Liver (tissue), 9 donors: ENCODE measurements around the gene SPEF1. TPM values are rescaled to one million over a fixed set of nuclear protein-coding genes. Genes with fewer than 3 reads are reported as not detected.

Experiments used
- DNase-seq: peaks from one replicate; pipeline ENCODE4 v3.0.0-alpha.2; 2017; ENCODE audit warnings: low spot score
- H3K27ac ChIP-seq, 2 donors: one replicate each; pipeline ENCODE4 v1.7.0; 2013; ENCODE audit warnings: inconsistent platforms in 2 of 2, low read length in 2 of 2, control low read depth in 1 of 2, low read depth in 1 of 2, mild to moderate bottlenecking in 1 of 2
- H3K27me3 ChIP-seq, 4 donors: one replicate each; pipeline versions ENCODE4 v1.6.1 to v1.7.0; 2013; ENCODE audit warnings: low read length in 3 of 4, inconsistent platforms in 1 of 4, mild to moderate bottlenecking in 1 of 4, moderate library complexity in 1 of 4; ENCODE audit not compliant: control insufficient read depth in 4 of 4, insufficient read depth in 4 of 4
- H3K36me3 ChIP-seq, 4 donors: one replicate each; pipeline versions ENCODE4 v1.6.1 to v1.7.0; 2013; ENCODE audit warnings: low read length in 3 of 4, mild to moderate bottlenecking in 3 of 4, low read depth in 1 of 4, moderate library complexity in 1 of 4; ENCODE audit not compliant: control insufficient read depth in 4 of 4, insufficient read depth in 3 of 4
- H3K4me1 ChIP-seq, 4 donors: one replicate each; pipeline versions ENCODE4 v1.6.1 to v1.7.0; 2013; ENCODE audit warnings: low read length in 3 of 4, mild to moderate bottlenecking in 3 of 4, moderate library complexity in 1 of 4; ENCODE audit not compliant: control insufficient read depth in 4 of 4, insufficient read depth in 4 of 4
- H3K4me3 ChIP-seq, 3 donors: one replicate each; pipeline versions ENCODE4 v1.6.1 to v1.7.0; 2013; ENCODE audit warnings: low read length in 3 of 3, control low read depth in 1 of 3, low read depth in 1 of 3, mild to moderate bottlenecking in 1 of 3
- H3K9ac ChIP-seq, 2 donors: one replicate each; pipeline ENCODE4 v1.7.0; 2013; ENCODE audit warnings: low read length in 2 of 2, mild to moderate bottlenecking in 2 of 2, moderate library complexity in 2 of 2, control low read depth in 1 of 2, low read depth in 1 of 2
- H3K9me3 ChIP-seq, 4 donors: one replicate each; pipeline versions ENCODE4 v1.6.1 to v1.7.0; 2013; ENCODE audit warnings: low read length in 3 of 4; ENCODE audit not compliant: control insufficient read depth in 4 of 4
- EGR1 ChIP-seq, 2 donors: IDR thresholded peaks; 2 replicates each; pipeline ENCODE4 v1.6.1; 2016 to 2018; ENCODE audit warnings: antibody characterized with exemption in 2 of 2, low read depth in 2 of 2
- FOXA1 ChIP-seq: IDR thresholded peaks from 2 replicates; pipeline ENCODE4 v1.6.1; 2016; ENCODE audit warnings: antibody characterized with exemption
- FOXA2 ChIP-seq: IDR thresholded peaks from 2 replicates; pipeline ENCODE4 v1.6.1; 2016; ENCODE audit warnings: antibody characterized with exemption
- GABPA ChIP-seq, 2 donors: IDR thresholded peaks in 1 of 2; conservative IDR thresholded peaks in 1 of 2; 2 replicates each; pipeline ENCODE4 v1.6.1; 2016; ENCODE audit warnings: antibody characterized with exemption in 2 of 2, mild to moderate bottlenecking in 1 of 2, moderate library complexity in 1 of 2
- HNF4A ChIP-seq, 2 donors: conservative IDR thresholded peaks; 2 replicates each; pipeline ENCODE4 v1.6.1; 2016; ENCODE audit warnings: antibody characterized with exemption in 2 of 2, mild to moderate bottlenecking in 2 of 2
- HNF4G ChIP-seq: IDR thresholded peaks from 2 replicates; pipeline ENCODE4 v1.6.1; 2016; ENCODE audit warnings: antibody characterized with exemption
- JUND ChIP-seq, 2 donors: IDR thresholded peaks; 2 replicates each; pipeline ENCODE4 v1.6.1; 2016; ENCODE audit warnings: antibody characterized with exemption in 2 of 2
- NR2F2 ChIP-seq: IDR thresholded peaks from 2 replicates; pipeline ENCODE4 v1.6.1; 2016; ENCODE audit warnings: antibody characterized with exemption
- RAD21 ChIP-seq, 2 donors: IDR thresholded peaks; 2 replicates each; pipeline ENCODE4 v1.6.1; 2016; ENCODE audit warnings: antibody characterized with exemption in 2 of 2, mild to moderate bottlenecking in 2 of 2
- RXRA ChIP-seq, 2 donors: IDR thresholded peaks; 2 replicates each; pipeline ENCODE4 v1.6.1; 2017 to 2018; ENCODE audit warnings: antibody characterized with exemption in 2 of 2, mild to moderate bottlenecking in 1 of 2
- SP1 ChIP-seq: IDR thresholded peaks from 2 replicates; pipeline ENCODE4 v1.6.1; 2018; ENCODE audit warnings: antibody characterized with exemption, mild to moderate bottlenecking
- TAF1 ChIP-seq: conservative IDR thresholded peaks from 2 replicates; pipeline ENCODE4 v1.6.1; 2016; ENCODE audit warnings: antibody characterized with exemption, mild to moderate bottlenecking
- YY1 ChIP-seq: IDR thresholded peaks from 2 replicates; pipeline ENCODE4 v1.6.1; 2016; ENCODE audit warnings: antibody characterized with exemption, mild to moderate bottlenecking
- WGBS: extraction: QIAGEN DNeasy Blood & Tissue Kit; methylation state at CpG from one replicate; pipeline ENCODE4 v1.1.7; 2013; 5-methylcytosine and 5-hydroxymethylcytosine counted together
- polyA plus RNA-seq, 2 donors: library from polyadenylated mRNA; stranded (reverse) in 1 of 2; unstranded in 1 of 2; fragments of 200-250 nt in 1 of 2; fragments of >200 nt in 1 of 2; fragmentation: Nextera tagmentation in 1 of 2; extraction: Ambion mirVana in 1 of 2; gene quantifications; one replicate each; pipeline versions ENCODE4 v1.2.1 to v1.2.3, GENCODE V29; 2013 to 2015
- total RNA-seq, 2 donors: library from RNA; depleted of rRNA; stranded (reverse); fragments of >200 nt; gene quantifications; one replicate each; pipeline ENCODE4 v1.2.3, GENCODE V29; 2014
- TF ChIP-seq, protein P1 (sequence below): fragments of 150-350 bp; IDR thresholded peaks from 2 replicates; pipeline ENCODE4 v1.5.1; 2017; ENCODE audit warnings: improper control_type of control experiment, low read depth, low read length; ENCODE audit not compliant: missing input control
- TF ChIP-seq, protein P2 (sequence below): IDR thresholded peaks from 2 replicates; pipeline ENCODE4 v1.6.1; 2016; ENCODE audit warnings: antibody characterized with exemption
- TF ChIP-seq, protein P3 (sequence below): IDR thresholded peaks from 2 replicates; pipeline ENCODE4 v1.6.1; 2016; ENCODE audit warnings: antibody characterized with exemption
- TF ChIP-seq, protein P4 (sequence below): IDR thresholded peaks from 2 replicates; pipeline ENCODE4 v1.6.1; 2016; ENCODE audit warnings: antibody characterized with exemption
- TF ChIP-seq, protein P5 (sequence below): IDR thresholded peaks from 2 replicates; pipeline ENCODE4 v1.6.1; 2016; ENCODE audit warnings: antibody characterized with exemption, mild to moderate bottlenecking
- donor health status: healthy.
- donor health status: healthy.
- donor health status: healthy.
- donor health status: healthy.
- donor health status: healthy.

The SPEF1 gene
- total and polyA plus RNA-seq, 4 donors = not detected

DNA sequence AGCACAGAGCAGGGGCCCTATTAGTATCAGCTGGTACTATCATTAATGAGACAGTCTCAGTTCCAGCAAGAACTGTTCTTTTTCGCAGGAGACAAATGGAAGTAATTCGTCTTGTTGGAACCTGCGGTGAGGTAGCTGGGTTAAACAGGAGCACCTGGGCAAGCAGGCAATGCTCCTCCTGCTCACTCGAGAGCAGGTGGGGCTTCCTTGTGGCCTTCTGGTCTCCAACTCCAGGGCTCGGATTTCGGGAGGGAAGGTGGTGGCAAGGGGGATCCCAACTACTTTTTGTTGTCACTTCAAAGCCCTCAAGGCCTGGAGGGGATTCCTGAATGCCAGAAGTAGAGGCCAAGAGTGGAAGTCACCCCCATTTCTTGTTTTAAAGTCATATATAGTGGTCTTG, 1.3 kb upstream of the SPEF1 start:
- TF ChIP-seq, protein P1, sequence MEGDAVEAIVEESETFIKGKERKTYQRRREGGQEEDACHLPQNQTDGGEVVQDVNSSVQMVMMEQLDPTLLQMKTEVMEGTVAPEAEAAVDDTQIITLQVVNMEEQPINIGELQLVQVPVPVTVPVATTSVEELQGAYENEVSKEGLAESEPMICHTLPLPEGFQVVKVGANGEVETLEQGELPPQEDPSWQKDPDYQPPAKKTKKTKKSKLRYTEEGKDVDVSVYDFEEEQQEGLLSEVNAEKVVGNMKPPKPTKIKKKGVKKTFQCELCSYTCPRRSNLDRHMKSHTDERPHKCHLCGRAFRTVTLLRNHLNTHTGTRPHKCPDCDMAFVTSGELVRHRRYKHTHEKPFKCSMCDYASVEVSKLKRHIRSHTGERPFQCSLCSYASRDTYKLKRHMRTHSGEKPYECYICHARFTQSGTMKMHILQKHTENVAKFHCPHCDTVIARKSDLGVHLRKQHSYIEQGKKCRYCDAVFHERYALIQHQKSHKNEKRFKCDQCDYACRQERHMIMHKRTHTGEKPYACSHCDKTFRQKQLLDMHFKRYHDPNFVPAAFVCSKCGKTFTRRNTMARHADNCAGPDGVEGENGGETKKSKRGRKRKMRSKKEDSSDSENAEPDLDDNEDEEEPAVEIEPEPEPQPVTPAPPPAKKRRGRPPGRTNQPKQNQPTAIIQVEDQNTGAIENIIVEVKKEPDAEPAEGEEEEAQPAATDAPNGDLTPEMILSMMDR = no peak
- TF ChIP-seq RAD21 (IDR thresholded peaks at IDR 0.05) (no peak), FOXA2 (no peak), GABPA (IDR thresholded peaks at IDR 0.05 in 1 of 2, conservative IDR thresholded peaks at IDR 0.05 in 1 of 2) (no peak), YY1 (no peak), SP1 (no peak), RXRA (IDR thresholded peaks at IDR 0.05) (no peak), JUND (IDR thresholded peaks at IDR 0.05) (no peak), TAF1 (no peak)
- TF ChIP-seq, protein P2, sequence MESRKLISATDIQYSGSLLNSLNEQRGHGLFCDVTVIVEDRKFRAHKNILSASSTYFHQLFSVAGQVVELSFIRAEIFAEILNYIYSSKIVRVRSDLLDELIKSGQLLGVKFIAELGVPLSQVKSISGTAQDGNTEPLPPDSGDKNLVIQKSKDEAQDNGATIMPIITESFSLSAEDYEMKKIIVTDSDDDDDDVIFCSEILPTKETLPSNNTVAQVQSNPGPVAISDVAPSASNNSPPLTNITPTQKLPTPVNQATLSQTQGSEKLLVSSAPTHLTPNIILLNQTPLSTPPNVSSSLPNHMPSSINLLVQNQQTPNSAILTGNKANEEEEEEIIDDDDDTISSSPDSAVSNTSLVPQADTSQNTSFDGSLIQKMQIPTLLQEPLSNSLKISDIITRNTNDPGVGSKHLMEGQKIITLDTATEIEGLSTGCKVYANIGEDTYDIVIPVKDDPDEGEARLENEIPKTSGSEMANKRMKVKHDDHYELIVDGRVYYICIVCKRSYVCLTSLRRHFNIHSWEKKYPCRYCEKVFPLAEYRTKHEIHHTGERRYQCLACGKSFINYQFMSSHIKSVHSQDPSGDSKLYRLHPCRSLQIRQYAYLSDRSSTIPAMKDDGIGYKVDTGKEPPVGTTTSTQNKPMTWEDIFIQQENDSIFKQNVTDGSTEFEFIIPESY = no peak
- TF ChIP-seq, protein P3, sequence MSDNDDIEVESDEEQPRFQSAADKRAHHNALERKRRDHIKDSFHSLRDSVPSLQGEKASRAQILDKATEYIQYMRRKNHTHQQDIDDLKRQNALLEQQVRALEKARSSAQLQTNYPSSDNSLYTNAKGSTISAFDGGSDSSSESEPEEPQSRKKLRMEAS = no peak
- no peak for DNase-seq
- peaks cover 0 to 5% (median 0%) of the 10 kb centered on the region in 4 donors for H3K36me3 ChIP-seq
- no peak overlapping the region for H3K4me3 ChIP-seq
- H3K9ac ChIP-seq = no peak overlapping the region
- no peaks in the 10 kb centered on the region for H3K27me3 ChIP-seq
- peaks cover 20 to 50% (median 39%) of the 10 kb centered on the region in 4 donors for H3K4me1 ChIP-seq
- H3K9me3 ChIP-seq = no peaks in the 10 kb centered on the region
- 95% methylated on average over 6 of the region's 6 CpGs for WGBS
- H3K27ac ChIP-seq = no peak overlapping the region

DNA sequence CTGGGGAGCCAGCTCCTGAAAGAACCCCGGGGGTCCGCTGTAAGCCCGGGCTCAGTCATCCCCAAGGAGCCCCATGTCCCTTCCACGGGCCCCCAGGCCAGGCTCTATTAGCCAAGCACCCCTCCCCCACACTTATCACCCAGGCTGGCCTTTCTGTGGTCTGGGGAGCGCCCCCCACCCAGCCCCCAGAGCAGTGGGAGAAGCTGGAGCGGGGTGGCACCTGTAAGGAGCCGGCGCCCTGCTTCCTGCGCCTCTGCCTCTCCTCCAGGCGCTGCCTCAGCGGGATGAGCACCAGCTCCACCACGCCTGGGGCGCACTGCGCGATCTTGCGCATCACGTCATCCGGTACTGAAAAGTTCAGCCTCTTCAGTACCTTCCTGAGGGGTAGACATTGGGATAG, 2.3 kb downstream of the SPEF1 start:
- no peak for DNase-seq
- Histone ChIP-seq H3K4me3 (no peak overlapping the region), H3K9ac (no peak overlapping the region), H3K27me3 (no peaks in the 10 kb centered on the region), H3K27ac (no peak overlapping the region), H3K4me1 (peaks cover 12 to 29% (median 22%) of the 10 kb centered on the region in 4 donors), H3K36me3 (peaks cover 0 to 1% (median 0%) of the 10 kb centered on the region in 4 donors), H3K9me3 (no peaks in the 10 kb centered on the region)
- TF ChIP-seq, protein P2 = no peak
- TF ChIP-seq TAF1 = no peak
- TF ChIP-seq NR2F2 = no peak
- TF ChIP-seq FOXA1 = no peak
- no peak for TF ChIP-seq HNF4G
- no peak for TF ChIP-seq HNF4A (conservative IDR thresholded peaks at IDR 0.05)
- no peak for TF ChIP-seq RXRA (IDR thresholded peaks at IDR 0.05)
- TF ChIP-seq, protein P3 = no peak
- TF ChIP-seq EGR1 (IDR thresholded peaks at IDR 0.05; ENCODE audit: low read depth in 2 of 2) = no peak
- no peak for TF ChIP-seq FOXA2
- no peak for TF ChIP-seq SP1
- TF ChIP-seq, protein P1 = no peak
- TF ChIP-seq YY1 = no peak
- TF ChIP-seq GABPA (IDR thresholded peaks at IDR 0.05 in 1 of 2, conservative IDR thresholded peaks at IDR 0.05 in 1 of 2) = no peak
- no peak for TF ChIP-seq JUND (IDR thresholded peaks at IDR 0.05)
- TF ChIP-seq, protein P4, sequence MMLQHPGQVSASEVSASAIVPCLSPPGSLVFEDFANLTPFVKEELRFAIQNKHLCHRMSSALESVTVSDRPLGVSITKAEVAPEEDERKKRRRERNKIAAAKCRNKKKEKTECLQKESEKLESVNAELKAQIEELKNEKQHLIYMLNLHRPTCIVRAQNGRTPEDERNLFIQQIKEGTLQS = no peak
- TF ChIP-seq, protein P5, sequence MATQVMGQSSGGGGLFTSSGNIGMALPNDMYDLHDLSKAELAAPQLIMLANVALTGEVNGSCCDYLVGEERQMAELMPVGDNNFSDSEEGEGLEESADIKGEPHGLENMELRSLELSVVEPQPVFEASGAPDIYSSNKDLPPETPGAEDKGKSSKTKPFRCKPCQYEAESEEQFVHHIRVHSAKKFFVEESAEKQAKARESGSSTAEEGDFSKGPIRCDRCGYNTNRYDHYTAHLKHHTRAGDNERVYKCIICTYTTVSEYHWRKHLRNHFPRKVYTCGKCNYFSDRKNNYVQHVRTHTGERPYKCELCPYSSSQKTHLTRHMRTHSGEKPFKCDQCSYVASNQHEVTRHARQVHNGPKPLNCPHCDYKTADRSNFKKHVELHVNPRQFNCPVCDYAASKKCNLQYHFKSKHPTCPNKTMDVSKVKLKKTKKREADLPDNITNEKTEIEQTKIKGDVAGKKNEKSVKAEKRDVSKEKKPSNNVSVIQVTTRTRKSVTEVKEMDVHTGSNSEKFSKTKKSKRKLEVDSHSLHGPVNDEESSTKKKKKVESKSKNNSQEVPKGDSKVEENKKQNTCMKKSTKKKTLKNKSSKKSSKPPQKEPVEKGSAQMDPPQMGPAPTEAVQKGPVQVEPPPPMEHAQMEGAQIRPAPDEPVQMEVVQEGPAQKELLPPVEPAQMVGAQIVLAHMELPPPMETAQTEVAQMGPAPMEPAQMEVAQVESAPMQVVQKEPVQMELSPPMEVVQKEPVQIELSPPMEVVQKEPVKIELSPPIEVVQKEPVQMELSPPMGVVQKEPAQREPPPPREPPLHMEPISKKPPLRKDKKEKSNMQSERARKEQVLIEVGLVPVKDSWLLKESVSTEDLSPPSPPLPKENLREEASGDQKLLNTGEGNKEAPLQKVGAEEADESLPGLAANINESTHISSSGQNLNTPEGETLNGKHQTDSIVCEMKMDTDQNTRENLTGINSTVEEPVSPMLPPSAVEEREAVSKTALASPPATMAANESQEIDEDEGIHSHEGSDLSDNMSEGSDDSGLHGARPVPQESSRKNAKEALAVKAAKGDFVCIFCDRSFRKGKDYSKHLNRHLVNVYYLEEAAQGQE = no peak
- no peak for TF ChIP-seq RAD21 (IDR thresholded peaks at IDR 0.05)
- WGBS = 26% methylated on average over 18 of the region's 18 CpGs
